SK-N-SH treated with all-trans-retinoic acid at 6 μM for 48 hours (cell line): ENCODE results near the gene CEP295NL.
A peak's percentile ranks its signal among the peaks of the same experiment; 100 is the strongest.

Experiments used
- ATAC-seq: fragments of 200-7000 bp; cut with Tn5 transposase; 3 replicates; pipeline ENCODE4 v1.9.1; 2020; ENCODE audit warnings: mild to moderate bottlenecking, moderate library complexity
- ARNTL ChIP-seq: fragments of 450-650 bp; formaldehyde crosslinking; IDR thresholded peaks from 2 replicates; pipeline ENCODE4 v1.5.0; 2020; ENCODE audit warnings: low read depth, mild to moderate bottlenecking, moderate library complexity, borderline replicate concordance
- BACH2 ChIP-seq: fragments of 250-450 bp; sonication (Bioruptor Pico); IDR thresholded peaks from 2 replicates; pipeline ENCODE4 v1.9.0; 2021; ENCODE audit warnings: mild to moderate bottlenecking, borderline replicate concordance
- CREB5 ChIP-seq: fragments of 250-450 bp; sonication (Bioruptor Pico); IDR thresholded peaks from 2 replicates; pipeline ENCODE4 v1.5.1; 2020; ENCODE audit warnings: low read depth, mild to moderate bottlenecking, moderate library complexity
- CSDC2 ChIP-seq: fragments of 250-450 bp; sonication (Bioruptor Pico); IDR thresholded peaks from 2 replicates; pipeline ENCODE4 v1.5.0; 2020; ENCODE audit warnings: mild to moderate bottlenecking, moderate library complexity
- CSRNP3 ChIP-seq: fragments of 250-450 bp; sonication (Bioruptor Pico); IDR thresholded peaks from 2 replicates; pipeline ENCODE4 v1.5.1; 2021; ENCODE audit warnings: mild to moderate bottlenecking, moderate library complexity
- GLIS3 ChIP-seq: fragments of 250-450 bp; sonication (Bioruptor Pico); IDR thresholded peaks from 2 replicates; pipeline ENCODE4 v1.5.0; 2020; ENCODE audit warnings: mild to moderate bottlenecking, moderate library complexity
- ISL1 ChIP-seq: fragments of 250-450 bp; sonication (Bioruptor Pico); IDR thresholded peaks from 2 replicates; pipeline ENCODE4 v2.1.2; 2022; ENCODE audit warnings: mild to moderate bottlenecking, moderate library complexity
- OSR1 ChIP-seq: fragments of 250-450 bp; sonication (Bioruptor Pico); IDR thresholded peaks from 2 replicates; pipeline ENCODE4 v1.8.0; 2022; ENCODE audit warnings: moderate library complexity, mild to moderate bottlenecking, inconsistent platforms
- PATZ1 ChIP-seq: fragments of 250-450 bp; sonication (Bioruptor Pico); IDR thresholded peaks from 2 replicates; pipeline ENCODE4 v1.8.0; 2020; ENCODE audit warnings: mild to moderate bottlenecking, moderate library complexity, borderline replicate concordance
- POU6F1 ChIP-seq: fragments of 250-450 bp; sonication (Bioruptor Pico); IDR thresholded peaks from 2 replicates; pipeline ENCODE4 v1.8.0; 2021; ENCODE audit warnings: low read depth, mild to moderate bottlenecking, moderate library complexity, borderline replicate concordance
- PPARA ChIP-seq: fragments of 250-450 bp; sonication (Bioruptor Pico); IDR thresholded peaks from 2 replicates; pipeline ENCODE4 v1.5.0; 2020; ENCODE audit warnings: mild to moderate bottlenecking, borderline replicate concordance
- RARB ChIP-seq: fragments of 250-450 bp; sonication (Bioruptor Pico); IDR thresholded peaks from 2 replicates; pipeline ENCODE4 v1.8.0; 2021; ENCODE audit warnings: mild to moderate bottlenecking, moderate library complexity
- SNAI2 ChIP-seq: fragments of 250-450 bp; sonication (Bioruptor Pico); IDR thresholded peaks from 2 replicates; pipeline ENCODE4 v1.5.0; 2020; ENCODE audit warnings: mild to moderate bottlenecking, moderate library complexity
- TCF4 ChIP-seq: fragments of 250-450 bp; sonication (Bioruptor Pico); IDR thresholded peaks from 2 replicates; pipeline ENCODE4 v1.8.0; 2021; ENCODE audit warnings: mild to moderate bottlenecking, moderate library complexity, borderline replicate concordance
- TOX ChIP-seq: fragments of 250-450 bp; sonication (Bioruptor Pico); IDR thresholded peaks from 2 replicates; pipeline ENCODE4 v1.8.0; 2021; ENCODE audit warnings: mild to moderate bottlenecking, moderate library complexity, borderline replicate concordance
- TSHZ2 ChIP-seq: fragments of 250-450 bp; sonication (Bioruptor Pico); IDR thresholded peaks from 2 replicates; pipeline ENCODE4 v1.5.0; 2020; ENCODE audit warnings: mild to moderate bottlenecking, moderate library complexity
- ZC3H10 ChIP-seq: fragments of 250-450 bp; sonication (Bioruptor Pico); IDR thresholded peaks from 2 replicates; pipeline ENCODE4 v1.5.1; 2021; ENCODE audit warnings: mild to moderate bottlenecking, moderate library complexity
- ZFP30 ChIP-seq: fragments of 450-650 bp; formaldehyde crosslinking; IDR thresholded peaks from 2 replicates; pipeline ENCODE4 v1.5.0; 2022; ENCODE audit warnings: mild to moderate bottlenecking, moderate library complexity
- ZNF565 ChIP-seq: fragments of 450-650 bp; formaldehyde crosslinking; conservative IDR thresholded peaks from 2 replicates; pipeline ENCODE4 v1.5.0; 2020; ENCODE audit warnings: low read depth, mild to moderate bottlenecking, moderate library complexity
- ZNF70 ChIP-seq: fragments of 450-650 bp; formaldehyde crosslinking; IDR thresholded peaks from 2 replicates; pipeline ENCODE4 v1.5.0; 2020; ENCODE audit warnings: mild to moderate bottlenecking, moderate library complexity
- ZNF8 ChIP-seq: fragments of 450-650 bp; formaldehyde crosslinking; IDR thresholded peaks from 2 replicates; pipeline ENCODE4 v1.5.0; 2020; ENCODE audit warnings: mild to moderate bottlenecking, moderate library complexity

The CEP295NL gene

GRCh38 chr17:78929908-78930775 lies 27.1 kb upstream of the CEP295NL start:
- no peak for ATAC-seq
- TF ChIP-seq CSDC2 (no peak), ZFP30 (CRISPR knock-in tag) (no peak), BACH2 (CRISPR knock-in tag) (no peak), PATZ1 (CRISPR knock-in tag) (no peak), OSR1 (CRISPR knock-in tag) (no peak), RARB (CRISPR knock-in tag) (no peak), CSRNP3 (CRISPR knock-in tag) (no peak)

GRCh38 chr17:78925662-78926555 lies 22.9 kb upstream of the CEP295NL start:
- no peak for TF ChIP-seq ARNTL (CRISPR knock-in tag)
- TF ChIP-seq CSDC2: 0 out of 2 replicates have a peak, but pooled peaks have one; percentile 28
- TF ChIP-seq TOX (CRISPR knock-in tag): no peak
- no peak for TF ChIP-seq ZNF8 (CRISPR knock-in tag)
- TF ChIP-seq TSHZ2 (CRISPR knock-in tag): peak; percentile 21; the same call in 1 of the 2 replicates
- TF ChIP-seq RARB (CRISPR knock-in tag): no peak
- TF ChIP-seq ISL1 (CRISPR knock-in tag): no peak
- ATAC-seq: peak; percentile 67

GRCh38 chr17:78925234-78925633 lies 22.2 kb upstream of the CEP295NL start, which contains the start of gene TIMP2:
TSS of gene TIMP2 (minus strand) at chr17:78925387. CDS start at chr17:78925088, 299 bp downstream.
- ATAC-seq: peak; percentile 71
- no peak for TF ChIP-seq ZFP30 (CRISPR knock-in tag)
- no peak for TF ChIP-seq ZNF70
- no peak for TF ChIP-seq POU6F1
- no peak for TF ChIP-seq SNAI2 (CRISPR knock-in tag)
- no peak for TF ChIP-seq TSHZ2 (CRISPR knock-in tag)
- TF ChIP-seq PPARA (CRISPR knock-in tag): no peak
- no peak for TF ChIP-seq ZNF565 (CRISPR knock-in tag)
- no peak for TF ChIP-seq TCF4 (CRISPR knock-in tag)
- no peak for TF ChIP-seq RARB (CRISPR knock-in tag)
- no peak for TF ChIP-seq CSRNP3 (CRISPR knock-in tag)
- no peak for TF ChIP-seq ZNF8 (CRISPR knock-in tag)
- TF ChIP-seq ARNTL (CRISPR knock-in tag): no peak
- no peak for TF ChIP-seq OSR1 (CRISPR knock-in tag)
- no peak for TF ChIP-seq TOX (CRISPR knock-in tag)
- no peak for TF ChIP-seq CREB5 (CRISPR knock-in tag)
- TF ChIP-seq ZC3H10 (CRISPR knock-in tag): no peak
- TF ChIP-seq GLIS3 (CRISPR knock-in tag): no peak
